ENCODE results near the gene SDK2. TPM values are rescaled to one million over a fixed set of nuclear protein-coding genes. Genes with fewer than 3 reads are reported as not detected.

Gene SDK2
- total RNA-seq, 2 donors from 2014 or later, result 1.4 to 1.7 TPM

DNA sequence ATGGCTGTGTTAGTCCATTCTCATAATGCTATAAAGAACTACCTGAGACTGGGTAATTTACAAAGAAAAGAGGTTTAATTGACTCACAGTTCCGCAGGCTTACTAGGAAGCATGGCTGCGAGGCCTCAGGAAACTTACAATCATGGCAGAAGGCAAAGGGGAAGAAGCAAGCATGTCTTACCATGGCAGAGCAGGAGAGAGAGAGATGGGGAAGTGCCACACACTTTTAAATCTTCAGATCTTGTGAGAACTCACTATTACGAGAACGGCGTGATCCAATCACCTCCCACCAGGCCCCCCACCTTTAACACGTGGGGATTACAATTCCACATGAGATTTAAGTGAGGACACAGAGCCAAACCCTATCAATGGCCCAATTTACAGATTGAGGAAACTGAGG lies 96.5 kb downstream of the SDK2 start:
- intact Hi-C loops (cut with DNase I), result no loop called here
- no peak for DNase-seq (ENCODE audit: low spot score)

DNA sequence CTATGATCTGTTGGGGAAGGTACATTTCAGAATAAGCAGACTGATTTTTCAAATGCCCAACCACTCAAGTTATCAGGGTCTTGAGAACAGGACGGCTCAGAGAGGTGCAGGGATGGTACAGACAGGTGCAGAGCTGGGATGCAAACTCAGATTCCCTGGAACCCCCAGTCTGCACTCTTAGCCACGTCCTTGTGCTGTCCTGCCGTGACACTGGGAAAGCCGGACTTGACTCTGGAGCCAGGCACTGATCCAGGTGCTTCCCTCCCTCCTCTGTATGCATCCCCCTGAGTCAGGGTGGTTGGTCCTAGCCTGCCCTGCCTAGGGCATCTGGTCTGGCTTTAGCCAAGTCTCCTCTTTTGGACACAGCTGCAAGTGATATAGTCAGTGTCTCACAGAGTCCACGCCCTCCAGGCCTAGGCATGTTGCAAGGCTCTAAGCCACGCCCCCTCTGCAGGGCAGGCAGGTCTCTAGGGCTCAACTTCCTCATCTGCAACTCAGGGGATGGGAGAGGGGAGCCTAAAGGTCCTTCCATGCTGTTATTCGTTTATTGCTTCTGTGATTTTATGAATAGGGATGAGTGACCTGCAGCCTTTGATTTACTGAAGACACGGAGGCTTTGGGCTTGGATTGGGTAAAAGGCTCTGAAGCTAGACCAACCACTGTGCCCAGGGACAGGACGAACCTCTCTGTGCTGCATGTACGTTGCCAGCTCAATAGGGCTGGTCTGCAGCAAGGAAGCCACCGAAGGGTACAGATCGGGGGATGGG lies 97.3 kb downstream of the SDK2 start:
- no peak for DNase-seq (ENCODE audit: low spot score)
- intact Hi-C loops (cut with DNase I), result no loop called here

DNA sequence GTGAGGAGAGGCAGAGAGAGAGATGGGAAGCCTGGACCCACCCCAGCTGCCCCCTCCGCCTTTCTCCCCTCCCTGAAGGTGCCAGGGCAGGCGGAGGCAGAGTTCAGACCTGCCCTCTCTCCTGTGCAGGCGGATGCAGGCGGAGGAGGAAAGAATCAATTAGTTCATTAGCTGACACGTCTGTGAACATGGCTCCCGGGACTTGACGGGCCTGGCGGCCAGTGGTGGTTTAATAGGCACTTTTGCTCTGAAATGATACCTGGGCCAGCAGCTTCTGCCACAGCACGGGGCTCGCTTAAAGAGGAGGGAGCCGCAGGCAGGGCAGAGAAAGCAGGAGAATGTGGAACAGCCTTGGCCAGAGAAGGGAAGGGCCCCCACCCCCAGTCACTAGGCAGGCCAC lies 98.1 kb downstream of the SDK2 start:
- intact Hi-C loops (cut with DNase I), result no loop called here
- no peak for DNase-seq (ENCODE audit: low spot score)

DNA sequence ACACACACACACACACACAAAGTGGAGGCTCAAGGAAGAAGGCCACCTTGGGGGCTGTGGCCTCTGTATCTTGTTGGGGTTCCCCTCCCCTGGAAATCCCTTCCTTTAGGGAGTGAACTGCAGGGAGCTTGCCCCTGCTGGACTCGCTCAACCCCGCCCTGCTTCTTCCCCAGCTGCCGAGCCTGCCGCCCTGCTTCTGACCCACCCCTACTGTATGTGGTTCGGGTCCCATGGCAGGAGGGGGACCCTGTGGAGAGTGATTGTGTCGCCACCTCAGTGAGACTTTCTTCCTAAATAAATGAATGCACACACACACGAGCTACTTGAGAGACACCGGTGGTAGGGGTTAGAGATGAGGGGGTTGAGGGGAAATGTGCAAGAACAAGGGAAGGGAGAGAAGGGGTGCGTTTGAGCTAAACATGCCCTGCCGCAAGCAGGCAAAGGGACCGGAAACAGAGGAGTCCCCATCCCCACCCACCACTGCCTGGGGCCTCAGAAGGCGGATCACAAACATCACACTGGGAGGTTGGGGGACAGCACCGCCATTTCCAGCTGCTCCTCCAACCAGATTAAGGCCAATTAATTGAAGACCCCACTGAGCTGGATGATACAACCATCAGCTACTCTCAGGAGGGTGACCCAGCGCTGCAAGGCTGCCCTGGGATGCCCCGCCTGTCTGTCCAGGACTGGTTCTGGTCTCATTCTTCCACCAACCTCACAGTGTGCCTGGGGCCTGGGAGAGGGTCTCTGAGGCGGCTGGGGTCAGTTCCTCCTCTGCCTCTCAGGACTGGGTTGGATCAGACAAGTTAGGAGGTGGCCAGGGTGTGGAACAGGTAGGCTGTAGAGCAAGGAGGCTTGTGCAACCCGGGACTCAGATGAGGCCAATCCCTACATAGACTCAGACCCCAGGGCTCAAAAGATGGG lies 98.9 kb downstream of the SDK2 start:
- intact Hi-C loops (cut with DNase I), result no loop called here
- DNase-seq (ENCODE audit: low spot score), result no peak

DNA sequence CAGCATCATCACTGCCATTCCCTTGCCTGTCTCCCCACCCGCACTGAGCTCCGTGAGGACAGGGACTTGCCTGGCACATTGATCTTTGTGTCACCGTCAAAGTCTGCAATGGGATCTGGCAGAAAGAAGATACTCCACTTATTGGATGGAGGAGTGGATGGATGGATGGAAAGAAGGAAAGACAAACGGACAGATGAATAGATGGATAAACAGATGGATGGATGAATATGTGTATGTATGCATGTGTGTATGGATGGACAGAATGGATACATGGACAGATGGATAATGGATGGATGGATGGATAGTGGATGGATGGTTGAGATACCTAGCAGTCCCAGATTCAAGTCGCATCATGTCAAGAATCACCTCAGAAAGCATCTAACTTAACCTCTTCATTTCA lies 99.9 kb downstream of the SDK2 start:
- DNase-seq (ENCODE audit: low spot score), result no peak
- intact Hi-C loops (cut with DNase I), result no loop called here

DNA sequence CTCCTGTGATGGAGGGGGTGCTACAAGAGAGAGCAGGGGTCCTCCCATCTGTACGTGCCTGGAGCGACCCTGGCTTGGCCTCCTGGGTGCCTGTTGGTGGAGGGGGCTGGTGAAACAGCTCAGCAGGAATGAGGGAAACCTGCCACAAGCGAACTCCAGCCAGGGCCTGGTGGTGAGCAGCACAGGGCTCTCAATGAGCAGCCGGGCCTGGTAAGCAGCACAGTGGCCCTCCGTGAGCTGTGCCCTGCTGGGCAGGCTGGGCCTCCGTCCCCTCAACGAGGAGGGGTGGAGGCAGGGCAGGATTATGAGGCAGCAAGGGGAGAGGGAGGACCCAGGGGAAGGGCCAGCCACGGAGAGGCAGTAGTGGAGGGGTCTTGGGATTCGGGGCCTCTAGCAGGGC lies 101.9 kb downstream of the SDK2 start:
- DNase-seq (ENCODE audit: low spot score), result no peak
- intact Hi-C loops (cut with DNase I), result no loop called here

DNA sequence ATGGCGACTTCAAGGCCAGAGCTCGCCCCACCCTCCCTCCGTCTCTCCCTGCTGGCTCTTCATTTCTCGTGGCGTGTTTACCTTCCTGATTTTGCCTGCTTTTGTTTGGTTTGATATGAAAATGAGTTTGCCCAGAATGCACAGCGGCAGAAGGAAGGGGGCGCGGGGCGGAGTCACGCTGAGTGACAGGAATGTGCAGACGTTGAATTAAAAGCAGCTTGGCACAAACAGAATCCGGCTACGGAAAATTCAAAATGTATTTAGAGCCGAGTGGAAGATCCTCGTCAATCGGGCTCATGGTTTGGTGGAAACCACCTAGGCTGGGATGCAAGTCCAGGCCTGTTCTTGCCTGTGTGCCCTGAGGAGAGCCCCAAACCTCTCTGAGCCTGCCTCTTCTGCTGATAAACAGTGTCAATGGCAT lies 102.7 kb downstream of the SDK2 start:
- intact Hi-C loops (cut with DNase I), result no loop called here
- no peak for DNase-seq (ENCODE audit: low spot score)

DNA sequence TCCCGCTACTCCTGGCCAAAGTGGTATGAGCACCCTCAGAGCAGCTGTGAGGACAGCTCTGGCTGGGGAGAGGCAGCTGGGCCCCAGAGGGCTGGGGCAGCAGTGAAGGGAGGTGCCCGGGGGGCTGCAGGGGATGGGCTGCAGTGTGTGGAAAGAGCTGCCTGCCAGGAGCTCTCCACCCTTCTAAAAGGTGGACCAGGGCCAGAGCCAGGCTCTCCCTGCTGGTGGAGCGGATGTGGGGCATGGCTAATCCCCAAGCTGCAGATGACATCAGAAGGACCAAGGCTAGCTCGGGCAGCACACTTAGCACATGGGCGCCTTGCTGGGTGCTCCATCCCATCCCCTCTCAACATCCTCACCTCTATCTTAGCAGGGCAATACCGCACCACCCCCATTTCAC lies 103.1 kb downstream of the SDK2 start:
- no peak for DNase-seq (ENCODE audit: low spot score)
- intact Hi-C loops (cut with DNase I), result no loop called here

DNA sequence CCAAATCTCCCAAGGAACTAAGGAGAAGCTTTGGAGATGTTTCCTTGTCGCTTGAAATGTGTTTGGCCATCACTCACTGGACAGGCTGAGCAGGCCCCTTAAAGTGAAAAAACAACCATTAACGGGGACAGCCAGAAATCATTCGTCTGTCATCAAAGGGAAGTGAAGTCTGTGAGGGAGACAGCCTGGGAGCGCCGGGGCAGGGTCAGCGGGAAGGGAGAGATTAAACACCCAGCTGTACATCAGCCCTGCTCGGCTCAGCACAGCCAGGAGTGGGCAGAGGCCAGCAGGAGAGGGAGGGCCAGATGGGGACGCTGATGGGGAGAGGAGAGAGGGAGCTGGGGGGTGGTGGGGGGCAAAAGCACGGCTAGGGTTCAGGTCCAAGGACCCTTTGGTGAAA lies 105.1 kb downstream of the SDK2 start:
- intact Hi-C loops (cut with DNase I), result no loop called here
- no peak for DNase-seq (ENCODE audit: low spot score)

DNA sequence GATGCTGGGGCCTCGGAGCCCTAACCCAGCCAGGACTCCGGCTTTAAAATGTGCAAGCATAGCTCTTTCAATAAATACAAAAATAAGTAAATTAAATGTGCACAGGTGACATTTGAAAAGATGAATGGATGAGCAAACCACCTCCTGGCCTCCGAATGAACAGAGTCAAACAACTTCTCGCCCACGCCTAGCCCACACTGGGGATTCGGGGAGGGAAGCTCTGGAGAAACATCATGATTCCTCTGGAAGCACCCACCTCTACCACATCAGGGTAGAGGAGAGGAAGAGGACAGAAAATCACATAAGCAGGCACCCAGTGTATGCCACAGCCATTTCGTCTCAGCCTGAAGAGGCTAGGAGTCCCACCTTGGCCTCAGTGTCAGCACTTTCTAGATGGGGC lies 105.8 kb downstream of the SDK2 start:
- intact Hi-C loops (cut with DNase I), result no loop called here
- no peak for DNase-seq (ENCODE audit: low spot score)

DNA sequence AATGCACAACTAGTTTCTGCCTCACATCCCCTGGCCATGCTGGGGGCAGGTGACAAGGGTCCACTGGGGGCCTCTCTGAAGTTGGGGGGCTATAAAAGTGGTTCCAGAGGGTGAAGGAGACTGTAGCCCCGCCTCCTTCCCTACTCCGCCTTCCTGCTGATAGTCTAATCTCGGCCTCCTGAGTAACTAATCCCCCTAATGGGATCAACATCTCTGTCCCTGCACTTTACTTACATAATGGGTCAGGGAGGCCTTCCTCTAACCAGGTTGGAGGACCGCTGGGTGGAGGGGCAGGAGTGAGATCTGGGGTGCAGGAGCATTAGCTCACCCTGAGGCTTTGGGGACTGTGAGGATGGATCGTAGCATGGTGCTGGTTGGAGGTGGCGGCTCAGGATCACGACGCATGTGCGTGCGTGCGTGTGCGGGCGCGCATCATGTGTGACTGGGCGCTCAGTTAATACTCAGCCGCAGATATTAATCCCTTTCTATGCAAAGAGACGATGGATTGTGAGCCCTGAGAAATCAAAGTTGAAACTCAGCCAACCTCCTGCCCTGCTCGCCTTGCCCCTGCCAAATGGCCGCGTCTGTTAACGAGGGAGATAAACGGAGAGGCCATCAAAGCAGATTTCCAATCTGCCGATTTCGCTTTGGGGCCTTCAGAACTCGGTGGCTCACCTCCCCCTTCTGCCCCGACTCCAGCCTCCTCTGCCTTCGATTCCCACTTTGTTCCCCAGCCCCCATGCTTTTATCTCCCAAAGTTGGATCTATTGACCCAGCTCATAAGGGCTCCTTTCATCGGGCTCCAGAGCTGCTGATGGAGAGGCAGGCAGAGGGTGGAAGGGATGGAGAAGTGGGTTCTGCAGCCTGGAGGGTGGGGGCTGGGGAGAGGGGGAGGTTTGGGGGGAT lies 107.3 kb downstream of the SDK2 start:
- intact Hi-C loops (cut with DNase I), result no loop called here

DNA sequence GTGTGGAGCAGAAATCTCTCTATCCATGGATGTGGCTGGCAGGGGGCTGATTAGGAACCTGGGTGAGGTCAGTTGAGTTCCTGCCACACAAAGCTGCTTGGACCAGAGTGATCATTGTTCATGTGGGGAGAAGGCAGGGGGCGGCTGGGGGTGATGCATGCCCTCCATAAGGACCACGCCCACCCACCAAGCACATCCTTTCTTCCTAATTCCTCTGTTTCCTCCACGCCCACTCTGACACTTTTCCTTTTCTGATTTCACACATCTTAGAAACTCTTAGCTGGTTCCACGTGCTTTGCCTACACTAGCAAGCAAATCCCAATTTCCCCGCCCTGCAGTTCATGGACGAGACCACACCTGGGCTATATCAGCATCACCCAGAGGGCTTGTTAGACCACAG lies 108.5 kb downstream of the SDK2 start:
- intact Hi-C loops (cut with DNase I), result no loop called here
- no peak for DNase-seq (ENCODE audit: low spot score)

More for the DNA sequence above, 107.3 kb downstream of the SDK2 start:
- no peak for DNase-seq (ENCODE audit: low spot score)

DNA sequence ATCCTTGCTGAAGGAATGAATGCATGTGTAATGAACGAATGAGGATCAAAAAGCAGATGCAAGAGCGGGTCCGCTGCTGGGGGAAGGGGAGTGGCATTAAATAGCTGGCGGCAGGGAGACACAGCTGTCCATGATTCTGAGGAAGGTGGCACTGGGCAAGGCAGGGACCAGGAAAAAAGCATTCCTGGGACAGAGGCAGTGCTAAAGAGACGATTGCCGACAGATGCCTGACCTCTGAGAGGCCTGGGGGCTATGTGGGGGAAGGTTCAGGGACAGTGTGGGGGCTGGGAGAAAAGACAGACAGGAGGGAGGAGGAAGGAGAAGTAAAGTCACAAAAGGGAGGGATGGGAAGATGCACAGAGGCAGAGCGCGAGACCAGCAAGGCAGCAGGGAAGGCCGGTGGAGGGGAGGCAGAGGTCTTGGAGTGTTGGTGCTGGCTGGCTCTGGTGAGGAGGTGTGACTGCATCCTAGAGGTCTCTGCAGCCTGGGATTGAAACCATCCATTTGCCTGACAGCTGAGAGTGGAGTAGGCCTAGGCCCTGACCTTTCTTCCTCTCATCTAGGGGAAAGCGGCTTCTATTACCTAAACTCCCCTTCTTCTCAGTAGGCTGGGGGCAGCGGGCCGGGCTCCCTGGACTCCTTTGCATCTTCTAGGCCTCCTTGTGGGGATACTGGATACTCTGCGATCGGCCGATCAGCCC lies 109.9 kb downstream of the SDK2 start:
- DNase-seq (ENCODE audit: low spot score), result no peak

DNA sequence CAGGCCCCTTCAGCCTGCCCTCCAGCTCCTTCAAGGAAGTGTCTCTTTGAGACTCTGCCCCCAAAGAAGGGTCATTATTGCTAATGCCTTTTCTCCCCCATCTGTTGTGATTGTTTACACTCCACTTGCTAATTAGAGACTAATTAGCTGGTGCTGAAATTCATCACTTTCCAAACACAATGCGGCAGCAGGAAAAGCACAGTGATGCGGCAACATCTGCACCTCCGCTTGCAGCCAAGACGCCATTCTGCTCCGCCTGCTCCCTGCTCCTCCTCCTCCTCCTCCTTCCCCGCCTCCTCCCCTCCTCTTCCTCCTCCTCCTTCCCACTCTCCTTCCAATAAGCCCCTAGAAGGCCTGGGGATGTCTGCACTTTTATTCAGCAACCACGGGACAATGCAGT lies 110.5 kb downstream of the SDK2 start:
- intact Hi-C loops (cut with DNase I), result no loop called here
- DNase-seq (ENCODE audit: low spot score), result no peak

More for the DNA sequence above, 109.9 kb downstream of the SDK2 start:
- intact Hi-C loops (cut with DNase I), result no loop called here

DNA sequence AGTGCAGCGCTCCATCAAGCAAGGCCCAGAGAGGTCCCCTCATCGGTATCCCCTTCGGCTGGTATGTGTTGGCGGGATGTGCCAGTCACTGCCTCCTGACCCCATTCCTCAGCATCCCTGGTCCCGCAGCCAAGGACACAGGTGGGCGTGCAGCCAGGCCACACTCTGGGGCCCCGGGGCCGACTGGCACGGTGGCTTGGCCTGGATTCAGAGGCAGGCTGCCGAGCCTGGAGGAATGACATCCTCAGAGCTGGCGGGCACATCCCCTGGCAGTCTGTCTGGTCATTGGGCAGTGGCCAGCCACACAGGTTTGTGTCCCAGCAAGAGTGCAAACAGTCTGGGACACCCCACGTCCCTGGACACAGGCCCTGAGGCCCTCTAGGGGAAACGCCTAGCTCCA lies 111.1 kb downstream of the SDK2 start:
- intact Hi-C loops (cut with DNase I), result no loop called here
- no peak for DNase-seq (ENCODE audit: low spot score)

DNA sequence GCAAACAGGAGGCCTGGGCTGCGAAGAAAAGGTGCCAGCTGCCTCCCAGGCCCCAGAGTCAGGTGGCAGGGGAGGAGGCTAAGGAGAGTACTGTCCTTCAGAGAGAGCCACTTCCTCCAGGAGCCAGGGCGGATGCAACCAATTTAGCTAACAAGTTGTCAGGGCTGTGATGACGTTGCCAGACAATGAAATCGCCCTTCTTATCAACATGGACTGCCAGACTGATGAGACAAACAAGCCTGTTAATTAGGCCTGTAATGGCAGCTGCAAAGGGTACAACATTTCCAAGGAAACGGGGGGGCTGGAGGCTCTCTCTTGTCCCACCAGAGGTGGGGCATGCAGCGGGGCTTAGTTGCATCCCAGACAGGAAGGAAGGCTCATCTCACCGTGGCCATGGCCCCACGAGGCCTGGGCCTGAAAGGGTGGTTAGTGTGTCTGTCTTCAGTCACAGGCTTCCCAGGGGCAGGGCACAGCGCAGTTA lies 111.8 kb downstream of the SDK2 start:
- no peak for DNase-seq (ENCODE audit: low spot score)
- intact Hi-C loops (cut with DNase I), result no loop called here

DNA sequence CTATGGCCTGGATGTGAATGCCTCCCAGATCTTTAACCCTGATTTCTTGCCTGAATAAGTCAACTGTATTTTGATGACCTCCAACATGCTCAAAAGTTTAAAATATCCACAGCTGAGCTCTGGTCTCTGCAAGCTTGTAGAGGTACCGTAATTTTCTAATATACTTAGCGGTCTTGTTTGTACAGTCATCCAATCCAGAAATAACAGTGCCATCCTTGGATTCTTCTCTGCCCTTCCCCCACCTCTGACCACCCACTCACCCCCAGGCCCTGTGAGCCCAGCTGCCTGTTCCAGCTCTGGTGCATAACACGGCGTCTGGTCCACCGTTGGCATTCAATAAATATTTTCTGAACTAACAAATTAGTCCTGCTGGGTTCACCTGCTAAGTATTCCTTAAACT lies 113.1 kb downstream of the SDK2 start:
- DNase-seq (ENCODE audit: low spot score), result no peak
- intact Hi-C loops (cut with DNase I), result no loop called here

DNA sequence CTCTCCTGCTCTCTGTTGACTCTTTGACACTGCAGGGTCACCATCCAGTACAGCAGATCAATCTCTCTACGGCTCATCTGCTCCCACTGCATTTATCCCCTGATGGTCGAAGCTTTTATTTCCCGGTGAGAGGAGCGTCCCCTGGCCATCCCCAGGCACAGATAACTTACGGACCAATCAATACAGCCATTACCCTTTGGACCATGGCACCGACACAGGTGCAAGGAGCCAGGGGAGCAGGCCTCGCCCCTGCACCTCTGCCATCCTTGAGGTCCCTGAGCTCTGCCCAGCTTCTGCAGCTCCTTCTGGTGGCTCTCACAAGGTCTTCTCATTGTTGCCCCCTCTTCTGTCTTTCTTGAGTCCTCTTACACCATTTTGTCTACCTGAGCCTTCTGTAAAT lies 115.6 kb downstream of the SDK2 start:
- intact Hi-C loops (cut with DNase I), result no loop called here
- no peak for DNase-seq (ENCODE audit: low spot score)

DNA sequence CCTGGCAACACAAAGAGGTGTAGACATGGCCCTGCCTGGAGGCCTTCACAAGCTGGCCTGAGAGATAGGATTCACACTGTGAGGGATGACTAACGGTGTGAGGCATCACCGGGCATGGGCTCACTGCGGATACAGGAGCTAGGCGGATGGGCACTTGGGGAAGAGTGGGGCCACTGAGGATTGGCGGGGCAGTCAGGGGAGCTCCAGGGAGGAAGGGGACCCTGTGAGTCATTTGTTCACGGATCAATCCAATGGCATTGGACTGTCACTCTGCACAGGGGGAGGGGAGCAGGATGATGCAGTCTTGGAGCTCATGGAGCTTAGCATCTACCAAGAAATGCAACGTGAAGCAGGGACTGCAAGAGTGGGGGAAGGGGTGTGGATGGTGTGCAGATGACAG lies 117.3 kb downstream of the SDK2 start:
- DNase-seq (ENCODE audit: low spot score), result no peak
- intact Hi-C loops (cut with DNase I), result no loop called here

Measured in posterior vena cava (tissue), 2 donors.